GM18520 (cell line): ENCODE data around the gene SNX11.

Experiments used
- ATAC-seq: cut with Tn5 transposase; IDR thresholded peaks from one replicate; pipeline ENCODE4 v1.9.1; 2021; ENCODE audit not compliant: unreplicated experiment

SNX11 gene

DNA sequence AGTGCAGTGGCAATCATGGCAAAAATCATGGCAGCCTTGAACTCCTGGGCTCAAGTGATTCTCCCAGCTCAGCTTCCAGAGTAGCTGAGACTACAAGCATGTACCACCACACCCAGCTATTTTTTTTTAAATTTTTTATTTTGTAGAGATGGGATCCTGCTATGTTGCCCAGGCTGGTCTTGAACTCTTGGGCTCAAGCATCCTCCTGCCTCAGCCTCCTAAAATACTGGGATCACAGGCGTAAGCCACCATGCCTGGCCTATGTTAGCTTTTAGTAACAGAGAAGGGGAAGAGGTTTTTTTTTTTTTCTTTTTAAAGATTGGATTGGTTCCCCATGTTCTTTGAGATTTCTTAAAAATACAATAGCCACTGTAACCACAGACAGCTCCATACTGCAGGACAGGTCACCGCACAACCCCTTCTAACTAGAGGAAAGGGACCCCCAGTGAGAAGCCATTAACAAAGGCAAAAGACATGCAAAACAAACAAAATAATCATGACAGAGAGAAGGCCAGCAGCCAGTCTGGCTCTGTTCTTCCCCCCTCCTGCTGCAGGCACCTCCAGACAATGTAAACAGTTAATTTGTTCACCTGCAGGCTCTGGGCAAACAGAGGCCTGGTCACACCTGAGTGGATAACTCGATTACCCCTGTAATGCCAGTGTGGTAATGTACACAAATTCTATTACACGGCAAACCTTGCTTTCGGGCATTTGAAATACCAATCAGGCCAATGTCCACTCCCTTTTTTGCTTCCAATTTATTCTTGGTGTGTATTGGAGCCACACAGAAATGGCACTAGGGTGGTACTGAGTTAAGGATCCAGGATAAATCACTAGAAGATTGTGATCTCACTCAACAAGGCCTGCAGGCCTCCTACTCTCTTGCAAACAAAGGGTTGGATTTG lies 52.9 kb downstream of the SNX11 start:
- no peak for ATAC-seq

GRCh38 chr17:48161127-48161905 lies 53.8 kb downstream of the SNX11 start:
- ATAC-seq: no peak

DNA sequence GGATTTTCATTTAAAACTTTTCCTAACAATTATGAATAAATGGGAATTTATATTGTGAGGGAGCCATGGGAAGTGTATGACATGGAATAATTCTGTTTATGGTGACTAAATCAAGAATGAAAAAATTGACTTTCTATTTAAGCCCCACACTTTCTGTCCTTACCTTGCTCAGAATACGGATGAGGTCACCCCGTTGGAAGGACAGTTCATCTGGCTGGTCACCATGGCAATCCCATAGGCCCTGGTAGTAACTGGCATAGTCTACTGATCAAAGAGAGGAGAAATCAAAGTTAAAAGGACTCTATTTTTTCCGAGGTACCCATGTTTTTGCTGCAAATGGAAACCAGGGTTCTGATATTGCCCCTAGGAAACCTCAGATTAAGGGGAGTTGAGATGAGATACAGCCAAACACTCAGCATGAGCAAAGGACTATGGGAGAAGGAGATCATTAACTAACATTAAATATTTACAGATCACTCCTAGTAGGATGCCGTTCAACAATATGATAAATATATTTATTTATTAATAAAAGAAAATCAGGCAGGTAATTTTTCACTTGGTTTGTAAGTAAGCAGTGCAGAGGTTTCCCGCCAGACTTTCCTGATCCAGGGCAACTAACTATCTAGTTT lies 54.9 kb downstream of the SNX11 start:
- ATAC-seq: no peak

DNA sequence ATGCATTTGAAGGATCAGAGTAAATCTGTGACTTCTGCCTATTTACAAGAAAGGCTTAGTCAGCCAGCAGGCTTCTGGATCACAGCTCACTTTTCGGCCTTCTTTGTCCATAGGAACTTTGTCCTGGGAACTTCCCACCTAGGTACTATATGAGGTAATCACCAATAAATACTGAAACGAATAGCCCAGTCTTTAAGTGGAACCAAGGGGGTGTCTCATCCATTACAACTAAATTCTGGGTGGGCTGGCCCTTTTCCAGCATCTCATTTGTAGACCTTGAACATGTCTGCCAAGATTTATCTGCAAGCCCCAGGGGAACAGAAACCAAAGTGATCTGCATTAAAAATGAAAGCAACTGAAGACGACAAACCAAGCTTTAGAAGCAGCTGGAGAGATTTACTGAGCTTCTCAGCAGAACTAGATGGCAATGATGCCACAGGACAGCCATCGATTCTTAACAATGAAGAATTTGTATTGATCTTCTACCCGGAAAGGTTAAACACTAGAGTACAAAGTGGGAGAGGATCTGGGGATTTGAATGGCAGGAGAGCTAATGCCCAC lies 55.5 kb downstream of the SNX11 start:
- no peak for ATAC-seq

DNA sequence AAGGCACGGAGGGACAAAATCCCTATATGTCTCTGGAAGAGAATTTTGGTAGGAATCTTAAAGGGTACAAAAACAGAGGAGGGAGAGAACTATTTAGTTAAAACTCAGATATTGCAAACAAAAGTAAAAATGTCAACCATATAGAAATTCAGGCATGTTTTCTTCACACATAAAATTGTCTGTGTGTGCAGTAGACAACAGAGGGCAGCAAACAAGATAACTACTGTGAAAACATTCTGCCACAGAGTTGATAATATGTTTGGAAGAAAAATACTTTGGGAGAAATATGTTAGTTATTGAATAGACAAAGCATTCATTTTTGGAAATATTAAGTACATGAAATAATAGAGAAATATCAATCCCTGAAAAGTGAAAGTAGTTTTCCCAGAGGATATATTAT lies 56.2 kb downstream of the SNX11 start:
- no peak for ATAC-seq

- no peak for ATAC-seq
Measured at GRCh38 chr17:48169926-48170325, 62.4 kb downstream of the SNX11 start.
